H9 (cell line): ENCODE measurements around the gene GABRR2. TPM values are rescaled to one million over a fixed set of nuclear protein-coding genes. Genes with fewer than 3 reads are reported as not detected.
"Not testable (repeated sequence)": the region's sequence is repeated elsewhere in the genome, so short reads cannot be mapped to it uniquely, and the experiment has no call there.

Experiments used
- DNase-seq: peaks from one replicate; pipeline ENCODE4 v3.0.0-alpha.2; 2017
- H2AFZ ChIP-seq: one replicate; pipeline ENCODE4 v1.6.1; 2013; ENCODE audit warnings: mild to moderate bottlenecking, low read length, control low read depth, moderate library complexity
- H2AK5ac ChIP-seq: 2 replicates; pipeline ENCODE4 v1.6.1; 2013; ENCODE audit warnings: low read length, control low read depth, mixed read lengths; ENCODE audit not compliant: insufficient read length
- H2BK120ac ChIP-seq: one replicate; pipeline ENCODE4 v1.6.1; 2013; ENCODE audit warnings: low read depth, mild to moderate bottlenecking, low read length, control low read depth, inconsistent platforms; ENCODE audit not compliant: poor library complexity, severe bottlenecking
- H2BK12ac ChIP-seq: 2 replicates; pipeline ENCODE4 v1.6.1; 2013; ENCODE audit warnings: low read length, control low read depth, mixed read lengths, low read depth; ENCODE audit not compliant: insufficient read length
- H2BK15ac ChIP-seq: 2 replicates; pipeline ENCODE4 v1.6.1; 2013; ENCODE audit warnings: low read depth, low read length, control low read depth
- H2BK20ac ChIP-seq: one replicate; pipeline ENCODE4 v1.6.1; 2013; ENCODE audit warnings: low read depth, mild to moderate bottlenecking, low read length, control low read depth, inconsistent platforms; ENCODE audit not compliant: poor library complexity, severe bottlenecking
- H2BK5ac ChIP-seq: 2 replicates; pipeline ENCODE4 v1.6.1; 2013; ENCODE audit warnings: low read length, control low read depth, mixed read lengths; ENCODE audit not compliant: insufficient read length
- H3K14ac ChIP-seq: 2 replicates; pipeline ENCODE4 v1.6.1; 2013; ENCODE audit warnings: low read length, control low read depth; ENCODE audit not compliant: insufficient read depth
- H3K18ac ChIP-seq: 2 replicates; pipeline ENCODE4 v1.6.1; 2013; ENCODE audit warnings: low read depth, mild to moderate bottlenecking, mixed read lengths, low read length, control low read depth; ENCODE audit not compliant: insufficient read length
- H3K23ac ChIP-seq: 2 replicates; pipeline ENCODE4 v1.6.1; 2013; ENCODE audit warnings: low read length, control low read depth, mixed read lengths, low read depth; ENCODE audit not compliant: insufficient read length
- H3K23me2 ChIP-seq: 2 replicates; pipeline ENCODE4 v1.6.1; 2013; ENCODE audit warnings: low read depth, mild to moderate bottlenecking, mixed read lengths, low read length, control low read depth; ENCODE audit not compliant: insufficient read length, poor library complexity, severe bottlenecking
- H3K27ac ChIP-seq: 2 replicates; pipeline ENCODE4 v1.5.1; 2013; ENCODE audit warnings: low read length, control low read depth, mixed read lengths, low read depth; ENCODE audit not compliant: insufficient read length
- H3K27me3 ChIP-seq: 2 replicates; pipeline ENCODE4 v1.6.1; 2013; ENCODE audit warnings: low read length, control low read depth, inconsistent platforms; ENCODE audit not compliant: insufficient read depth
- H3K4ac ChIP-seq: 2 replicates; pipeline ENCODE4 v1.6.1; 2013; ENCODE audit warnings: low read depth, mild to moderate bottlenecking, control low read depth, inconsistent platforms, low read length, moderate library complexity
- H3K4me1 ChIP-seq: 2 replicates; pipeline ENCODE4 v1.6.1; 2013; ENCODE audit warnings: low read length, control low read depth, inconsistent platforms; ENCODE audit not compliant: insufficient read depth
- H3K4me2 ChIP-seq: 2 replicates; pipeline ENCODE4 v1.6.1; 2013; ENCODE audit warnings: low read length, control low read depth, mixed read lengths; ENCODE audit not compliant: insufficient read length, insufficient read depth
- H3K56ac ChIP-seq: 2 replicates; pipeline ENCODE4 v1.6.1; 2013; ENCODE audit warnings: low read depth, mild to moderate bottlenecking, mixed read lengths, low read length, control low read depth; ENCODE audit not compliant: insufficient read length
- H3K79me1 ChIP-seq: 2 replicates; pipeline ENCODE4 v1.6.1; 2013; ENCODE audit warnings: low read depth, mild to moderate bottlenecking, moderate library complexity, low read length, control low read depth, inconsistent platforms; ENCODE audit not compliant: insufficient read depth, poor library complexity, severe bottlenecking
- H3K79me2 ChIP-seq: 2 replicates; pipeline ENCODE4 v1.6.1; 2013; ENCODE audit warnings: low read length, control low read depth, inconsistent platforms; ENCODE audit not compliant: insufficient read depth
- H3K9ac ChIP-seq: 2 replicates; pipeline ENCODE4 v1.6.1; 2013; ENCODE audit warnings: low read length, control low read depth, mixed read lengths; ENCODE audit not compliant: insufficient read length; ENCODE audit errors: extremely low read depth
- H3K9me3 ChIP-seq: one replicate; pipeline ENCODE4 v1.6.1; 2013; ENCODE audit warnings: low read depth, low read length, inconsistent platforms; ENCODE audit not compliant: control insufficient read depth
- H3T11ph ChIP-seq: one replicate; pipeline ENCODE4 v1.6.1; 2013; ENCODE audit warnings: mild to moderate bottlenecking, low read length, control low read depth, inconsistent platforms
- H4K20me1 ChIP-seq: one replicate; pipeline ENCODE4 v1.6.1; 2013; ENCODE audit not compliant: control insufficient read depth, insufficient read length, insufficient read depth
- H4K5ac ChIP-seq: 2 replicates; pipeline ENCODE4 v1.6.1; 2013; ENCODE audit warnings: low read depth, mild to moderate bottlenecking, mixed read lengths, low read length, control low read depth; ENCODE audit not compliant: insufficient read length
- H4K8ac ChIP-seq: replicated peaks from 2 replicates; pipeline ENCODE4 v1.6.1; 2013; ENCODE audit warnings: low read length, control low read depth, mixed read lengths, low read depth; ENCODE audit not compliant: insufficient read length
- H4K91ac ChIP-seq: 2 replicates; pipeline ENCODE4 v1.6.1; 2013; ENCODE audit warnings: low read depth, mild to moderate bottlenecking, moderate library complexity, mixed read lengths, low read length, control low read depth; ENCODE audit not compliant: insufficient read length
- H3K27ac Mint-ChIP-seq, 3 experiments: 2 replicates in 2 of 3; 3 replicates in 1 of 3; pipeline ENCODE4 v1.8.0; 2020 to 2021; ENCODE audit warnings: mixed read lengths in 3 of 3, mild to moderate bottlenecking in 1 of 3, moderate library complexity in 1 of 3
- H3K27me3 Mint-ChIP-seq: 2 replicates; pipeline ENCODE4 v1.8.0; 2021; ENCODE audit warnings: low read depth, mild to moderate bottlenecking, moderate library complexity, mixed read lengths
- H3K36me3 Mint-ChIP-seq, 3 experiments: 2 replicates in 2 of 3; 3 replicates in 1 of 3; pipeline ENCODE4 v1.8.0; 2020 to 2021; ENCODE audit warnings: low read depth in 3 of 3, mixed read lengths in 3 of 3; ENCODE audit not compliant: insufficient read depth in 1 of 3
- H3K4me1 Mint-ChIP-seq, 2 experiments: 2 replicates each; pipeline ENCODE4 v1.8.0; 2020; ENCODE audit warnings: mixed read lengths in 2 of 2
- H3K4me3 Mint-ChIP-seq, 2 experiments: 2 replicates in 1 of 2; 3 replicates in 1 of 2; pipeline ENCODE4 v1.8.0; 2020 to 2021; ENCODE audit warnings: mild to moderate bottlenecking in 2 of 2, mixed read lengths in 2 of 2, moderate library complexity in 1 of 2
- H3K9me3 Mint-ChIP-seq, 2 experiments: 2 replicates in 1 of 2; 3 replicates in 1 of 2; pipeline ENCODE4 v1.8.0; 2020; ENCODE audit warnings: mild to moderate bottlenecking in 2 of 2, mixed read lengths in 2 of 2, moderate library complexity in 1 of 2
- WGBS: extraction: QIAGEN DNeasy Blood & Tissue Kit; methylation state at CpG from one replicate; pipeline ENCODE4 v1.1.7; 2013; ENCODE audit warnings: missing lambda C conversion rate, low lambda C conversion rate, mixed read lengths; ENCODE audit not compliant: insufficient read length; ENCODE audit errors: extremely low coverage; 5-methylcytosine and 5-hydroxymethylcytosine counted together
- total RNA-seq: library from RNA; stranded (reverse); gene quantifications from 2 replicates; pipeline ENCODE4 v1.2.1, GENCODE V29; 2021
- TF ChIP-seq, protein P1 (sequence below): fragments of 200-600 bp; sonication (generic); conservative IDR thresholded peaks from 3 replicates; pipeline ENCODE4 v1.8.0; 2021; ENCODE audit warnings: antibody characterized with exemption, mild to moderate bottlenecking

Gene GABRR2
- total RNA-seq, 1 experiment from 2014 or later: not detected

GRCh38 chr6:89295981-89296380 lies 19.1 kb downstream of the GABRR2 start:
- H3K4me1 Mint-ChIP-seq: peaks cover 10 to 18% of the 10 kb centered on the region in 2 experiments
- no peaks in the 10 kb centered on the region for H3K79me2 ChIP-seq
- TF ChIP-seq, protein P1, sequence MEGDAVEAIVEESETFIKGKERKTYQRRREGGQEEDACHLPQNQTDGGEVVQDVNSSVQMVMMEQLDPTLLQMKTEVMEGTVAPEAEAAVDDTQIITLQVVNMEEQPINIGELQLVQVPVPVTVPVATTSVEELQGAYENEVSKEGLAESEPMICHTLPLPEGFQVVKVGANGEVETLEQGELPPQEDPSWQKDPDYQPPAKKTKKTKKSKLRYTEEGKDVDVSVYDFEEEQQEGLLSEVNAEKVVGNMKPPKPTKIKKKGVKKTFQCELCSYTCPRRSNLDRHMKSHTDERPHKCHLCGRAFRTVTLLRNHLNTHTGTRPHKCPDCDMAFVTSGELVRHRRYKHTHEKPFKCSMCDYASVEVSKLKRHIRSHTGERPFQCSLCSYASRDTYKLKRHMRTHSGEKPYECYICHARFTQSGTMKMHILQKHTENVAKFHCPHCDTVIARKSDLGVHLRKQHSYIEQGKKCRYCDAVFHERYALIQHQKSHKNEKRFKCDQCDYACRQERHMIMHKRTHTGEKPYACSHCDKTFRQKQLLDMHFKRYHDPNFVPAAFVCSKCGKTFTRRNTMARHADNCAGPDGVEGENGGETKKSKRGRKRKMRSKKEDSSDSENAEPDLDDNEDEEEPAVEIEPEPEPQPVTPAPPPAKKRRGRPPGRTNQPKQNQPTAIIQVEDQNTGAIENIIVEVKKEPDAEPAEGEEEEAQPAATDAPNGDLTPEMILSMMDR: no peak
- H3K4me1 ChIP-seq: no peaks in the 10 kb centered on the region
- no peaks in the 10 kb centered on the region for H3K36me3 Mint-ChIP-seq
- H2BK15ac ChIP-seq: no peak overlapping the region
- 0 out of 2 replicates have a peak, but pooled peaks cover 1% of the 10 kb centered on the region for H3K27me3 Mint-ChIP-seq
- no peak overlapping the region for H2BK20ac ChIP-seq
- no peak overlapping the region for H4K5ac ChIP-seq
- H3K23ac ChIP-seq: no peak overlapping the region
- no peak overlapping the region for H3K14ac ChIP-seq
- H3K79me1 ChIP-seq: no peaks in the 10 kb centered on the region
- no peak overlapping the region for H3T11ph ChIP-seq
- no peak overlapping the region for H3K56ac ChIP-seq
- H2BK5ac ChIP-seq: no peak overlapping the region
- no peak overlapping the region for H2BK12ac ChIP-seq
- no peaks in the 10 kb centered on the region for H4K20me1 ChIP-seq
- H3K23me2 ChIP-seq: no peaks in the 10 kb centered on the region
- H2BK120ac ChIP-seq: no peak overlapping the region
- no peak overlapping the region for H3K4me3 Mint-ChIP-seq
- H3K18ac ChIP-seq: no peak overlapping the region
- H3K27ac ChIP-seq: no peak overlapping the region
- no peak overlapping the region for H3K9ac ChIP-seq
- no peaks in the 10 kb centered on the region for H3K27me3 ChIP-seq
- no peak overlapping the region for H2AFZ ChIP-seq
- no peak overlapping the region for H3K27ac Mint-ChIP-seq
- WGBS: no CpG with 5 or more reads among the region's 2 CpGs
- no peaks in the 10 kb centered on the region for H3K9me3 Mint-ChIP-seq
- H4K8ac ChIP-seq: no peak overlapping the region
- H2AK5ac ChIP-seq: no peak overlapping the region
- H3K4ac ChIP-seq: no peak overlapping the region
- H3K4me2 ChIP-seq: no peak overlapping the region
- no peaks in the 10 kb centered on the region for H3K9me3 ChIP-seq
- no peak for DNase-seq
- no peak overlapping the region for H4K91ac ChIP-seq

GRCh38 chr6:89295116-89295515 lies 20.0 kb downstream of the GABRR2 start:
- H3K4me1 Mint-ChIP-seq: peaks cover 10 to 18% of the 10 kb centered on the region in 2 experiments
- H3K4me1 ChIP-seq, H3K27me3 ChIP-seq, DNase-seq, H3K27ac ChIP-seq, H3K9me3 Mint-ChIP-seq, H3K79me1 ChIP-seq, H3K27me3 Mint-ChIP-seq, H3K4me3 Mint-ChIP-seq, H2BK5ac ChIP-seq, H3K23me2 ChIP-seq, H4K91ac ChIP-seq, H3K56ac ChIP-seq, H2BK15ac ChIP-seq, H3K9me3 ChIP-seq, H3K4me2 ChIP-seq, H3K27ac Mint-ChIP-seq, H4K20me1 ChIP-seq, H3K36me3 Mint-ChIP-seq, H2AK5ac ChIP-seq, H3K9ac ChIP-seq, H2BK12ac ChIP-seq, H2AFZ ChIP-seq, H3T11ph ChIP-seq, H4K8ac ChIP-seq, H2BK120ac ChIP-seq, H3K79me2 ChIP-seq, H4K5ac ChIP-seq, H2BK20ac ChIP-seq, H3K18ac ChIP-seq, H3K14ac ChIP-seq, H3K4ac ChIP-seq, H3K23ac ChIP-seq: not testable (repeated sequence)
- no CpG with 5 or more reads among the region's 1 CpG for WGBS
